BE2C (cell line): ENCODE results near the gene C2orf66.
A peak's percentile ranks its signal among the peaks of the same experiment; 100 is the strongest.

Source experiments
- DNase-seq: peaks from one replicate; pipeline ENCODE4 v3.0.0-alpha.2; 2020
- H3K27me3 ChIP-seq: fragments of 250-450 bp; sonication (Bioruptor Pico); 2 replicates; pipeline ENCODE4 v1.5.1; 2020; ENCODE audit warnings: mild to moderate bottlenecking
- H3K36me3 ChIP-seq: fragments of 250-450 bp; sonication (Bioruptor Pico); 2 replicates; pipeline ENCODE4 v1.5.1; 2020; ENCODE audit warnings: mild to moderate bottlenecking
- H3K4me1 ChIP-seq: fragments of 250-450 bp; sonication (Bioruptor Pico); 2 replicates; pipeline ENCODE4 v1.5.1; 2020
- H3K4me3 ChIP-seq: 2 replicates; pipeline ENCODE4 v1.5.1; 2011; ENCODE audit warnings: low read depth, low read length
- H3K9me3 ChIP-seq: fragments of 250-450 bp; sonication (Bioruptor Pico); 2 replicates; pipeline ENCODE4 v1.5.1; 2020
- CTCF ChIP-seq: IDR thresholded peaks from 2 replicates; pipeline ENCODE4 v1.5.1; 2012; ENCODE audit warnings: mild to moderate bottlenecking, low read depth, low read length

C2orf66 gene

GRCh38 chr2:196758474-196759377, 50.4 kb downstream of the C2orf66 start:
- TF ChIP-seq CTCF = peak; percentile 35
- DNase-seq = no peak
- no peak overlapping the region for H3K4me3 ChIP-seq
- no peaks in the 10 kb centered on the region for H3K4me1 ChIP-seq
- H3K27me3 ChIP-seq = no peaks in the 10 kb centered on the region
- peaks cover 7% of the 10 kb centered on the region for H3K36me3 ChIP-seq
- H3K9me3 ChIP-seq = no peaks in the 10 kb centered on the region
